Endothelial cell of hepatic sinusoid (primary cell): ENCODE measurements around the gene ADIPOR2.
"Not testable (repeated sequence)": the region's sequence is repeated elsewhere in the genome, so short reads cannot be mapped to it uniquely, and the experiment has no call there.

Experiments used
- in situ Hi-C: cut with HindIII; loops from 2 replicates; pipeline ENCODE4 v1.10.0; 2017; ENCODE audit warnings: low sequenced_read_pairs

The ADIPOR2 gene

DNA sequence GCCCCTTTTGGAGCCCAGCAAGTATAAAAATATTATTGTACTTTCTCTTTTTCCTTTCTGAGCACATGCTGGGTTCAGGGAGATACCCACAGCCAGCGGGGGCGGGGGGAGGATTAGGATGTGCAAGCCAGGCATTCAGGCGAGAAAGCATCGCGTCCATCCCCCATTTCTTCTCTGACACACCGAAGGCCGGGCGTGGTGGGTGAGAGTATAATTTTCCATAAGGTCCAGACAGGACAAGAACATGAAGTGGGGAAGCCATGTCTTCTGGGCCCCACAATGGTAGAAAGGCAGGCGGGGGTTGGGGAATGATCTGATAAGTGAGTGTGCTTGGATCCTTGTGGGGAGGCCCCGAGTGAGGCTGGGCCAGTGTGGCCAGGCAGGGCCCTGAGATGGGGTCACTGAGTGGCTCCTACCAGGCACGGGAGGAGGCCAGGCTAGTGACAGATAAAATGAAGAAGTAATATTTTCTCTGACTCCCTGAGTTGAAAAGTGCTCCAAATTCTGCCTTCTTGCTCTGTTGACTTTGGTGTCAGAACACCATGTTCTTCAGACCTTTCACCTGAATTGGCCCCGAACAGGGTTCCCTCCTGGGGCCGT, 118.8 kb downstream of the ADIPOR2 start:
- in situ Hi-C loops: no loop called here

DNA sequence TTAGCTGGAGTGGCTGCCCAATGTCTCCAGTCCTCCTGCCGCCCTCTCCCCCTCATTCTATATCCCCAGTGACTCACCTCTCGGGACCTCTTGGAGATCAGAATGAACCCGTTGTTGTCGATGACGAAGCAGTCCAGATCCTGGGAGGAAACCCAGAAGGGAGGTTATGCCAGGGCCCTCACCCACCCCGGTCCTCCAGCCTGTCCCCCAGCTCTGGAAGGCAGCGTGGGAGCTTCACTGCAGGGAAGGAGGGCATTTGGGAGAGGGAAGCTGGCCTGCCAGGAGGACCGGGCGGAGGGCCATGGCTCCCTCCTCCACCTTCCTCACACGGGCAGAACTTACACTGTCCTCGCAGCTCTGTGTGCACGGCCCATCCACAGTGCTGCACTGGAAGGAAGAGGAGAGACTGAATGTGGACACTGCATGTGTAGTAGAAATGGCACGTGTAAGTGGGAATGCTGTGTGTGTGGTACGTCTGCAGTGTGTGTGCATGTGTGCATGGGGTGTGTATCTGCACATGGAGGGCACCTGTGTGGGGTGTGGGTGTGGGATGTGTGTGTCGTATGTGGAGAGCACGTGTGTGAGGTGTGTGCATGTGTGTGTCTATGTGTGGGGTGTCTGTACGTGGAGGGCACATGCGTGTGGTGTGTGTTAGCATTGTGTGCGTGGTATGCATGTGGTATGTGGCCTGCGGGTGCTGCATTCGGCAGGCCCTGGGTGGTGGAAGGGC, 119.5 kb downstream of the ADIPOR2 start:
- in situ Hi-C loops: no loop called here

DNA sequence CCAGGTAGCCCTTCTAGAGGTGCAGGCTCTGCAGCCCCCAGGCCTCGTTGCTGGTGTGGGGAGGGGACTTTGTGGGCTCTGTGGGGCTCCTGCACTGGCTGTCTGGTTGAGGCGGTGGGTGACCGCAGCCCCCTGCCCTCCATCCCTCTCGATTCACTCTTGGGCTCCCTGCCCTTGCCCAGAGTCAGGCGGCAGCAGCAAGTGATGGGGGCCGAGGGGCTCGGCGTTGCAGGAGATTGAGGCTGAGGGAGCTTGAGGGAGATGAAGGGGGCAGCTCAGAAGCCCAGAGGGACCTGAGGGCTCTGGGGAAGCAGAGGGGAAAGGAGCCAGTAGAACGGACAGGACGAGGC, 120.0 kb downstream of the ADIPOR2 start:
- in situ Hi-C loops: no loop called here

DNA sequence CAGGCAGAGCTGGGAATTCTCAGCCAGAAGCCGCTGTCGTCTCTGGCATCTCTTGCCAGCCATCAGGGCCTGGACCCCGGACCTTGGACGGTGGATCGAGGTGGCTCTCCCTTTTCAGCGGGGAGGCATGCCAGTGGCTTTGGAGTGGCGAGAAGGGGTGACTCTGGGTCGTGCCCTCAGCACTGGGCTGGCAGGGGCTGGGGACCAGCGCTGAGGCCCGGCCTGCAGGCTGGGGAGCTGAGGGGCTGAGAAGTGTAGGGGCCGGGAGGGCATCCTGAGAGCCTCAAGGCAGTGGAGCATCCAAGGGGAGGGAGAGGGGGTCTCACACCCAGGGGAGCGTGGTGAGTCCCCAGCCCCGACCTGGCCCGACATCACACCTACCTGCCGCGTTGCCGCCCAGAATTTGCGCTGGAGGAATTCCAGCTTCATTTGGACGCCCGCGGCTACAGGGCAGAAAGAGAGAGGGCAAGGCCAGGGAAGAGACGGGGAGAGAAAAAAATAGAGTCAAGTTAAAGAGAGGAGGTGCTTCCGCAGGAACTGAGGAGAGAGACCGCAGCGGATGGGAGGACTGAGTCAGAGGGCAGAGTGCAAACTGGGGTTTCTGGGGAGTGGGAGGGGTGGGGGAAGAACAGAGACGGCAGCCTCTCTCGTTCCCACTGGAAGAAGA, 120.5 kb downstream of the ADIPOR2 start:
- in situ Hi-C loops: no loop called here

DNA sequence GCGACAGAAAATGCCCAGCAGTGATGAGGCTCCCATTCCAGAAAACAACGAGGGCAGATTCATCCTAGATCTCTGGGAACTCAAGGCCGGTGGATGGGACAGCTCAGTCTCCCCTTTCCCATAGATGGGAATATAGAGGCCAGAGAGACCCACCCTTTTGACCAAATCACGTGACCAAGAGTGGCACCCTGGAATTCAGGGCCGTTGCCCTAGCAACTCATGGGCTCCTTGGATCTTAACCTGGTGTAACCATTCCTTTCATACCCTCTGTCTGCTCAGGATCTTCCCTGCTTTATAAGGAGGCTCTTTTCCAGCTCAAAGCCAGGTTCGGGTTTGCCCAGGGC, 121.0 kb downstream of the ADIPOR2 start:
- in situ Hi-C loops: no loop called here

DNA sequence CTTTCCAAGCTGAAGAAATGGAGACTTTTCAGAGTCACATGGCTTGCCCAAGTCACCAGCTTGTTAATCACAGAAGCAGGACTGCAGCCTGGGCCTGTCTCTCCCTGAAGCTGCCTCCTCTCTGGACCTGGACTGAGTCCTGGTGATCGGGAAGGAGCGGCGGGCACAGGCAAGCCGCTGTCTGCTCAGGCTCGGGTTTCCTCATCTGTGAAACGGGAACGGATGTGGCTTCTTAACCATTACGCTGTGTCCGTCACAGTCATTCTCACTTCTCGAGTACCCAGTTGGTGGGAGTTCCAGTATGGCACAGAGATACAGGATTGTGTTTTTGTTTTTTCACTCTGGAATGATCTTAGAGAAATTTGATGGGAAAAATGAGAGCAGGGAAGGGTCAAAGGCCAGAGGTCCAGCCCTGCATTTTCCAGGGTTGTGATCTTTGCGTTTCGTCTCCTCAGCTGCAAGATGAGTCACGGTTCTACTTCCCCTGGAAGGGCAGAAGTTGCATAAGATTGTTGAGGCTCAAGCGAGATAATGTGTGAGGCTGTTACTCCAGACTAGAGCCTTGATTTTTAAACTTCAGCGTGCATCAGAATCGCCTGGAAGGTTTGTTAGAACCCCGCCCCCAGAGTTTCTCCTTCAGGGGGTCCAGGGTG, 121.9 kb downstream of the ADIPOR2 start:
- in situ Hi-C loops: no loop called here

DNA sequence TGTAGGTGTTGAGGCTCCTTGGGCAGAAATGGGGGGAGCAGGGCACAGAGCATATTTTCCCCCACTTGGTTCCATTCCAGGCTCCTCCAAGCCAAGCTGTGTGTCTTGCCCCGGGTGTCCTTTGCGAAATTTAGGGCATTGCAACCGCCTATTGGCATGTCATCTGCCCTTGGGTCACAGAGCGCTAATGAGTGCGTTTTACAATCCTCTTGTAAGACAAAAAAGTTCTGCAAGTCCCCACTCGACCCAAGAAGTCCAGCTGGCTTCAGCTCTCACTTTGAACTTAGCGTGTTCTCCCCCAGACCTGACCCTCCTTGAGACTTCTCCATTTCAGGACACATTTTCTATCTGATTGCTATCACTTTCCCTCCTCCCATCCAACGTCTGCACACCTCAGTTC, 123.4 kb downstream of the ADIPOR2 start:
- in situ Hi-C loops: no loop called here

DNA sequence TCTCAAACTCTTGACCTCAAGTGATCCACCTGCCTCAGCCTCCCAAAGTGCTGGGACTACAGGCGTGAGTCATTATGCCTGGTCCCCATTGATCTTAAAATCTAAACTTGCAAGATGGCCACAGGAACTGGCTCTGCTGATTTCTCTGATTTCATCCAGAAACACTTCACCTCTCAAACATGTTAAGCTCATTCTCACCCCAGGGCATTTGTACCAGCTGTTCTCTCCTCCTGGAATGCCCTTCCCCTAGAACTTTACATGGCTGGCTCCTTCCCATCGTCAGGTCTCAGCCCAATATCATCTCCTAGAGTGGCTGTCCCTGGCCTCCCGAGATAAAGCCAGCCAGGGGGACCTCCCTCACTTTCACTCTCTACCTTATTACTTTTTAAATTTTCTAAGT, 124.2 kb downstream of the ADIPOR2 start:
- in situ Hi-C loops: no loop called here

DNA sequence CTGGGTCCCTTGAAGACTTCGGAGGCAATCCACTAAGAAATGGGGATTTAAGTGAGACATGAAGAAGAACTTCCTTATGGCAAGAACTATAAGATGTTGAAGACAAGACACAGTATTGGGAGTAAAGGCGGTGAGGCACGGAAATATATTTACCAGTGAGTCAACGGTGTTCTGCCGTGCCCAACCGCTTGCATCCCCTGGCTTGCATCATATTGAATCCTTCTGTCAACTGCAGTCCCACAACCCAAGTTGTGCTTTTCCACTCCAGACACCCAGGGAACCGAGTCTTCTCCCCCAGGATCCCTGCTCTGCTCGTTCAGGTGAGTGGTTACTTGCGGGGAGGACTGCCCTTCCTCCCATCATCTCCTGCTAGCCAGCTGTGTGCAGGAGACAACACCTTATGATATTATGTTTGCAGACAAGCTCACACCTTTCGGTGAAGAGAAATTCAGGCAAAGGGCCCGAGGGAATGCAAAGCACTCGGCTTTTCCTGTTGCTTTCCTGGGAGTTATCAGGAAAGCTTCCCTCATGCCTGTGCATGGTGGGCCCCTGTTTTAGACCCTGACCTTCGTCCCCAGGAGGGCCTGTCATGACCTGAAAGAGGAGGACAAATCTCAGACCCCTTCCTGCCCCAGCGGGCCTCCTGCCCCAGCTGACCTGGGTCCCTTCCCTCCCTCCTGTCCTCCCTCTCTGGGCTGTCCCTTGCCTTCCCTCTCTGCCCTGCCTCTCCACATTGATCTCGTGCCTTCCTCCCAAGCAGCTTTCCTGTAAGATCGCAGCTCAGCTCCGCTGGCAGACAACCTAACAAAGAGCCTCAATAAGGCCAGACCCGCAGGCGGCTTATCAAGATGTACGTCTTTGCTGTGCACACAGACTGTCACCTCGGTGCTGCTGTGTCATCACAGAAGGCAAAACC, 125.2 kb downstream of the ADIPOR2 start:
- in situ Hi-C loops: no loop called here

DNA sequence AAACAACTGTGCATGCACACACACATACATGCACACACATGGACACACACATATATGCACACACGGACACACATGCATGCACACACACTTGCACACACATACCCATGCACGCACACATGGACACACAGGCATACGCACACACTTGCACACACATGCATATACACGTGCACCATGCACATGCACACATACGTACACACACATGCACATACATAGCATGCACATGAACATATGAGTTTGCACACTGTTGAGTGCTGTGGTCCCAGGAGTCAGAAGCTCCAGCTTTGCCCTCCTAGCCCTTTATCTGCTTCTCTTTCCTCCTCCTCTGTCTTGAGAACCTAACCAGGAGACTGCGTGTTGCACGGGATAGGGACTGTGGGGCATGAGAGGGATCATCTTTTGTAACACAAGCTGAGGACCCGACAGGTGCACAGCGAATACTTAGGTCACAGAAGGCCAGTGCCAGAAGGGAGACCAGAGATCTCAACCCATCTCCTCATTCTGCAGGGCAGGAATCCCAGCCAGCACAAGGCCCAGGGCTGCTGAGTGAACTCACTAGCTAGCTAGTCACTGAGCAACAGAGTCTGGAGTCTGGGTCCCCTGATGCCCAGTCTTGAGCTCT, 126.0 kb downstream of the ADIPOR2 start:
- in situ Hi-C loops: no loop called here

DNA sequence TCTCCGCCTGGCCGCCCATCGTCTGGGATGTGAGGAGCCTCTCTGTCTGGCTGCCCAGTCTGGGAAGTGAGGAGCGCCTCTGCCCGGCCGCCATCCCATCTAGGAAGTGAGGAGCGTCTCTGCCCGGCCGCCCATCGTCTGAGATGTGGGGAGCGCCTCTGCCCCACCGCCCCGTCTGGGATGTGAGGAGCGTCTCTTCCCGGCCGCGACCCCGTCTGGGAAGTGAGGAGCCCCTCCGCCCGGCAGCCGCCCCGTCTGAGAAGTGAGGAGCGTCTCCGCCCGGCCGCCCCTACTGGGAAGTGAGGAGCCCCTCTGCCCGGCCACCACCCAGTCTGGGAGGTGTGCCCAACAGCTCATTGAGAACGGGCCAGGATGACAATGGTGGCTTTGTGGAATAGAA, 127.1 kb downstream of the ADIPOR2 start:
- in situ Hi-C loops: not testable (repeated sequence)

DNA sequence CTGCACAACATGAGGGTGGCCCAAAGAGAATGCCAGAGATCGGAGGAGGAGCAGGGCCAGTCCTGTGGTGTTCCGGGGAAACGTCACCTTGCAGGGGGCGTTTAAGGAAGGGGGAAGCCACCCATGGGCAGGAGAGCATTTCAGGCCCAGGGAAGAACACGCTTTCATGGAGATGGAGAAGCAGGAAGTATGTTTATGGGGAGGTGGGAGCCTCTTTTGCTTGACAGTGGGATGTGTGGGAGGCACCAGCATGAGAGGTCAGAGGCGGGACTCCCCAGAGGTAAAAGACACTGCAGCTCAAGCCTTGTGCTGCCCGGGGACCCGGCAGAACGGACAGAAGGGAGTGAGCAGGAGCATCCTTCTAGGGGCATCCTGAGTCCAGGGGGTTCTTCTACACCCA, 128.2 kb downstream of the ADIPOR2 start:
- in situ Hi-C loops: no loop called here

DNA sequence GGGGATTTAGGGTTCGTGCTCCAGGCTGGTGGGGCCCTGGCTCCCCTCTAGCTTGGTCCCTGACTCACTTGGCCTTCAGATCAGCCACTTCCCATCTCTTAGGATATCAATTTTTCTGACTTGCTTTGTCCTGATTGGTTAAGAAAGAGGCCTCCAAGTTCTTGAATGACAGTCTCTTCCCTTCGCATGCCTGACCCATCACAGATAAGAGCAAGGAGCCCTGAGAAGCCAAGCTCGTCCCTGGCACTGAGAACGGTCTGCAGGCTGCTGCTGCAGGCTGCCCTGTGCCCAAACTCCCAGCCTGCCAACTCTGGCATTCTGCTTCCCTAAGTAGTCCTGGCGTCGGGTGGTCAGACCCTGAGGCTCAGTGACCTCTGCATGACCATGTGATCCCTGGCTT, 128.7 kb downstream of the ADIPOR2 start:
- in situ Hi-C loops: no loop called here

DNA sequence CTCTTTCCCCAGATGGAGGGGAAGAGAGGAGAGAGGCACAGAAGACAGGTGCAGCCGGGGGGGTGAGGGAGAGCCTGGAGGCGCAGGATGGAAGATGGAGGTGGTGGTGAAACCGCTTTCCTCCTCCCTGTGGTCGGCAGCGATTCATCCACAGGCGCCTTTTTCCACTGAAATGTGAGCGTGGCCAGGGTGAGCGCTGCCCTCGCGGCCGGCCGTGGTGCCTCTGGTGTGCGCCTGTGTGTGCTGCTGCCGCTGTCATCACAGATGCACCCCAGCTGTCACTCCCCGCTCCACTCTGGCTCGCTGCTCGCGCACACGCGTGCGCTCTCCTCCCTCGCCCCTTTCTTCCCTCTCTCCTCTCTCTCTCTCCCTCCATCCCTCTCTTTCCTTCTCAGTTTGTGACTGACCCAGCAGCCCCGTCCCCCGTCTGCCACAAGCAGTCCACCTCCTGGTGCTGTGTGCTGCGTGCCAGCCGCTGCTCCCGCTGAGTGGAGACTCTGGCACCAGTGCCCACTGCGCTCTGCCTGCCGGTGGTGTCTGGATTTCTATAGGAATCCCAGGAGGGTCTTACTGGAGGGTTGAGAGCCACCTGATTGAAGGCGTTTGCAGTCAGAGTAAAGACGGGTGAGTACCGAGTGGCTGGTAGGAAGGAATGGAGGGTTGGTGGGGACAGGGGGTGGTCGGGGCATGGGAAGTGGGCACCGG, 129.5 kb downstream of the ADIPOR2 start, which contains the start of gene LRTM2:
Gene LRTM2 (plus strand): TSS at position 375 of the 705 bp plus-strand sequence. CDS start 7,584 bp downstream, outside the sequence.
- in situ Hi-C loops: no loop called here

DNA sequence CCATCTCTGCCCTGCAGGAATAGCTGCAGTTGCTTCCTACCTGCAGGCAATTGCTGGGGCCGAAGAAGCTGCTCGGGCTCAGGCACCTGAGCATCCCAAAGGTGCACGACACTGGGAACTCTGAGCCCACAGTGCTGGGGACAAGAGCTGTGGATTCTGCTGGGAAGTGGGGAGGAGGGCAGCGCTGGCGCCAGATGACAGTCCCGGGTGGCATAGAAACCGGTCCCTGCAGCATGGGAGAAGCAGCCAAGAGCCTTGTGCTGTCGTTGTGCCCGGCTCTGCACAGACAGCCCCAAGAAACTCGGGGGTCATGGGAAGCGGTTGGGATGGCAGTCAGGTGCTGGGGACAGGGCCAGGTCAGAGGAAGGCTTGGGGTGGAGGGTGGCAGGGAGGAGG, 130.0 kb downstream of the ADIPOR2 start:
- in situ Hi-C loops: no loop called here

DNA sequence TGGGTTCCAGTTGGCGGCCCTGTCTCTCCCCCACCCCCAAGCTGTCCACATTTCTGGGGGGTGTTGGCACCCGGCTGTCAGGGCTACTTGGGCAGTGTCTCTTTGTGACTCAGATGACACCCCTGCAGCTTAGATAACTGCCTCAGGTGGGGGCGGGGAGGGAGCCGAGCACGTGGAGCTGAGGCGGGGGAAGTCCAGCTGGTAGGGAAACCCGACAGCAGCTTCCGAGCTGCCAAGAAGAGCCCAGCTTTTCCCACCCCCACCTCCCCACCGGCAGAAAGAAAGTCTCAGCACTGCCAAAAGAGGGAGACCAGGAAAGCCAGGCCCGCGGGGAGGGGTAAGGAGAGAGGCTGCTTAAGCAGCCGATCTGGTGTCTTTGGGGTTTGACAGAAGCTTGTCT, 130.9 kb downstream of the ADIPOR2 start:
- in situ Hi-C loops: no loop called here

DNA sequence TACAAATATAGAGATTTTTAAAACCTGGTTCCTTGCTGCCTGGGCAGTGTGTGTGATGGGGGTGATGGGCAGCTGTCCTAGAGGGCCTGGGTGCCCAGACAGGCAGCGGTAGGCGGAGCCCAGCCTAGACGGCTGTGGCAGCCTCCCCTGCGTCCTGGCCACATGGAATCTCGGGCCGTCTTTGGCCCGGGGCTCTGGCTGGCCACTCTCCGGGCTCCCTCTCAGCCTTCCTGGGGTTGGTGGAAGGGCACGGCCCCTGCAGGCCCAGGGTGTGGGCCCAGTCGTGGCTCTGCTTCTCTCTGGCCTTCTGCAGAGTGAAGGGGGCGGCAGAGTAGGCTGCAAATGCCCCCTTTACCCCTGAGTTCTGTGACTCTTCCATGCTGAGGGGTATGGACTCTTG, 131.8 kb downstream of the ADIPOR2 start:
- in situ Hi-C loops: no loop called here

DNA sequence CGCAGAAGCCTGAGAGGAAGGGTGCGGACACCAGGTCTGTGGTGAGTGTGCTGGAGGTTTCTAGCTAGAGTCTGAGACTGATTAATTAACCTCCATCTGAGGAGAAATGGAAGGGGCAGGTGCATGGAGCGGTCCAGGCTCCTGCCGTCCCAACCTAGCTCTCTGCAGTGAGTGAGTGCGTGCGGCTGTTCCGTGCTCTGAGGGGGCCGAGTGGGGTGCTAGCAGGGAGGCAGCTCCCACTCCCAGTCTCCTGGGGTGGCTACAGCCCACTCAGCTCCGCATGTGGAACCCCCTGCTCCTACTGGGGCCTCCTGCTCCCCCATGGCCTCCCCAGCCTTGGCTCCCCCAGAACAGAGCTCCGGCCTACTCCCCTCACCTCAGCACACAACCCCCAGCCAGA, 132.4 kb downstream of the ADIPOR2 start:
- in situ Hi-C loops: no loop called here

DNA sequence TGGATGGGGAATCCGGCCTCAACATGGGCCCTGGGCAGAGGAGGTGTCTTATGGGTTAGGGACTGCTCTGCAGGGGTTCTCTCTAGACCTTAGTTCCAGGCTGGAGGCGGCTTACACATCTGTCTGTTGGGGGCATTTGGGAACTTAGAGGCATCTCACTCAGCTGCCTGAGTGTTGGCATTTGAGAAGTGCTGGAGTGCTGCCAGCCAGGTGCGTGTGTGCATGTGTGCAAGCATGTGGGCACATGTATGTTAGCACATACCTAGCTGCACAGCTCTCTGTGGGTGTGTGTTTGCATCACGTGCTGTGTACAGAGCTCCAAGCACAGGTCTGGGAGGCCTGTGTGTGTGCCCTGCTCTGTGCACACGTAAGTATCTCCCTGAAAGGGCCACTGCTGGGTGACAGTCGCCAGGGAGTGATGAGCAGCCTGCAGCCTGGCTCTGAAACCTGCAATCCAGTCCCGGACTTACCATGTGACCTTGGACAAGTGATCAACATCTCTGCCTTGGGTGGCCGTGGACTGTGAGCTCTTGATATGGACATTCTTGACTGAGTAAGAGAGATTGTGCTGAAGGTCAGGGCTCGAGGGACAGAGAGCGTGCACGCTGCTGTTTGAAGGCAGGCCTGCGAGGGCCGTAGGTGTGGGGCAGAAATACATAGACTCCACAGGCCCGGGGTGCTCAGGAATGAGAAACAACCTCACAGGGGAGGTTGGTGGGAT, 134.7 kb downstream of the ADIPOR2 start:
- in situ Hi-C loops: no loop called here
